ENCODE measurements around the gene BMP7.
"Not testable (repeated sequence)": the region's sequence is repeated elsewhere in the genome, so short reads cannot be mapped to it uniquely, and the experiment has no call there.

BMP7 gene

DNA sequence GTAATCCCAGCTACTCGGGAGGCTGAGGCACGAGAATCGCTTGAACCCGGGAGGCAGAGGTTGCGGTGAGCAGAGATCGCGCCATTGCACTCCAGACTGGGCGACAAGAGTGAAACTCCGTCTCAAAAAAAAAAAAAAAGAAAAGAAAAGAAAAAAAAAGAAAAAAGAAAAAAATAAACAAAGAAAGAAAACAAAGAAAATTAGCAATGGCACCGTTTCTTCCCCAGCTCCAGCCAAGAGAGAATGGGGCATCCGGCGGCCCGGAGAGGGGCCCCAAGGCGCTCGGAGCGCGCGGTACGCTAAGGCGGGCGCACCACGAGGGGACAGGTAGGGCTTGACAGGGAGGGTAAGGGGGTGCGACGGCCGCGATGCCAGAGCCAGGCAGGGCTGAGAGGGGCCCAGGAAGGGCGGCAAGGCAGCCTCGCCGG, 1.5 kb downstream of the BMP7 start:
- DNase-seq, result not testable (repeated sequence)

DNA sequence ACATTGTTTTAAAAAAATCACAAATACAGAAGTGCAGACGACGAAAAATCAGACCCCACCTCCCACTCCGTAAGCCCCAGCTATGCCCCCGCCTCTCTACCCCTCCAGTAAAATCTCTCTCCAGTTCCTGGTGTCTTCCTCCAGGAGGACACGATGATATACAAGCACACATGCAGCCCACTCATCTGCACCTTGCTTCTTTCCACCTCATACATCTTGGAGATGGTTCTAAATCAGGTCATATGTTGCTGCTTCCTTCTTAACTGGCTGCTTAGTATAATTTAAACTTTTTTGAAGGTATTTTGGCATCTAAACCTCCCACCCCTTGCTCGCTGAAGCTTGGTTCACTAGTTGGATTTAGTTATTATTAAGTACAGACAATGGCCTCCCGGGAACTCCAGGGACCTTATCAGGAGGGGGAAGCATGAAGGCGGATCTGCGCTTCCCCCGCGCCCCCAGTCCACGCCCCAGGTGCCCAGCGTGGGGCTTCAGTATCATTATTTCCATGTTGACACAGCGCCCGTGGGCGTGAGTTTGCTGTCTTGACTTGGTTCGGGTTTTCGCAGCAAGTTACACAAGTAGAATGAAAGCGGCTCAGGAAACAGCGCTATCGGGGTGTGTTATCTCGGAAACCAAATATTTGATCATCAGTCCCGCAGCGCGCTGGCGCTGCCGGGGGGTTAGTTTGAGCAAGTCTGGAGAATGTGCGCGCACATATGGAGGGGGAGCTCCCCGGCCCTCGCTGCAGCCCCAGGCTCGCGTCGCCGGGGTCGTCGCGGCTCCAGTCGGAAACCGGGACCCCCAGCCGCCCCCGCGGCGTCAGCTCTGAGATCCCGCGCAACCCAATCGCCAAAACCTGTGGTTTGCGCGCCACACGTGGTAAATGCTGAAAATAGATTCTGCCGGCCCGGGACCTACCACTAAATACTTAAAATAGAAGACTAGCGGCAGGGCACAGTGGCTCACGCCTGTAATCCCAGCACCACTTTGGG, 2.3 kb downstream of the BMP7 start:
- DNase-seq, result no peak

DNA sequence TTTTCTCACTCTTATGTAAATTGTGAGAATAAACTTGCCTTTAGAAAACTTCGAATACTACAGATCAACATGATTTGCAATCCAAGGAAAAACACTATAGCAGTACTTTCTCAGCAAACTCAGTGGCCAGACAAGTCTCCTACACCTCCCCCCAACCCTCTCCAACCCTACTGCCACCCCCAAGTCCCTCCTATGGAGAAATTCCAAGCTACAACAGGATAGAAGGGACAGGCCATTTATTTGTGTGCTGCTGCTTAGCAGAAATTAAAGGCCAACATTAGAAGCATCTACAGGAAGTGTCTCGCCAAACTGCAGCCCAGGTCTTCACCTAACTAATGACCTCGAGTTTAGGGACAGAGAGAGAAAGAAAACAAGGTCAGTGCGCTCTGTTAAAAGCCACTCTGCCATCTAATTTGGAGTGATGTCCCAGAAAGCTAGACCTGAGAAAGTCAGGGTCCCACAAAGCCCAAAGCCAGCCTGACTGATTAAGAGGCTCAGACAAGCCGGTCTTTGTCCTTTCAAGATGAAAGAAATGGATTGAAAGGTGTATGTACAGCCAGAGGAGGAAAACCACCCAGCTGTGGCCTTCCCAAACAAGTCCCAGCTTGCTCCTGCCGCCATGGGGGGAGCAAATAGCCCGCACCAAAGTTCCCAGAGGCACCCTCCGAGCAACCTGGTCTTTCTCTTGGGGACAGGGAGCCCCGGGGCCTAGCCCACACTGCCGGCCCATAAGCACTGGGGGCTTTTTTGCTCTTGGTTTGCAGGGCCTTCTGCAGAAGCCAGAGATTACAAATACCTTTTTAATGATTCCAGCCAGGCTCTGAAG, 3.4 kb downstream of the BMP7 start:
- DNase-seq, result no peak

DNA sequence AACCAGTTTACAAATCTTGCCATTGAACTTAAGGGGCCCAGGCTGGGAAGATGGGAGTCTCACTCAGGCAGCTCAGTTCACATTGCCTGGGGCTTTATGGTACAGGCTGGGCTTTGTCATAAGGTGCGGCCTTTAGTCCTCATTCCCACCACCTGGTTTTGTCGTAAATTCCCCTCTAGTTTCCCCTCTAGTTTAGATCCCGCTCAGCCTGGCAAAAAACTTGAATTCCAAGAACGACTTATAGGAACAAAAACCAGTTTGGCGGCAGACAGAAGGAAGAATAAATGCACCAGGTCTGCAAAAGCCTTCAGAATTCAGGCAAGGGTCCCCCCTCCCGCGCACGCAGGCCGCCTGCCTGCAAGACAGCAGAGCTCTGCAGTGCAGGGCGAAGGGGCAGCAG, 4.1 kb downstream of the BMP7 start:
- DNase-seq, result no peak

DNA sequence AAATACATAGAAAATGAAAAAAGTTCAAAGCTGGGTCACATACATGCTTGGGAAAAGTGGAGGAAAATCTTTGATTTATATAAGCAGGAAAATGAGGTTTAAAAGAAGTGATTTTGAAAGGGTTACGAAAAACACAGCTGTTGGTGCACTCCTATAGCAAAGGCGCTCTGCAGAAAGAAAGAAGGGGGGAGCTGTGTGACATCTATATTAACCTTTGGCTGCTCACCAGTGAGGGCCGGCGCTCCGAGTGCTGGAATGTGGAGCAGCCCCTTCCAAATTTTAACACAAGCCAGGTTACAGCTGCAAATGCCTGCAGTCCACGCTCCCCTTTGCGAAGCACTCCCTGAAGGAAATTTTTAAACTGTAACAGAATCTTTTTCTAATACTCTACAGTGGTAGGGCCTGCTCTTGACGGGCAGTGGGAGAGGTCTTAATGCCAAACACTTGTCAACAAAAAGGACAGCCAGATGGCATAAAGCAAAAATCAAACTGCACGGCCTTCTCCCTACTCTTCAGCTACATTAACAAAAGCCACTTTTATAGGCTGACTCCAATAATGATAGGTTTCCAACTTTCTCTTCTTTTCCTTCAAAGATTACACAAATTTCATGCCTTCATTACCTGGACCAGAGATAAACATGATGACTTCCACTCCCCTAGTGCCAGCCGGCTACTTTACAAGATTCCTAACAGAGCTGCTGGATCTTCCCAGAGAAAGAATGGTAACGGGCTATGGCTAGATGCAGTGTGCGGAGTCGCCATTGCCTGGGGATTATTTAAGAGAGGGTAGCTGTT, 4.8 kb downstream of the BMP7 start:
- DNase-seq, result no peak

DNA sequence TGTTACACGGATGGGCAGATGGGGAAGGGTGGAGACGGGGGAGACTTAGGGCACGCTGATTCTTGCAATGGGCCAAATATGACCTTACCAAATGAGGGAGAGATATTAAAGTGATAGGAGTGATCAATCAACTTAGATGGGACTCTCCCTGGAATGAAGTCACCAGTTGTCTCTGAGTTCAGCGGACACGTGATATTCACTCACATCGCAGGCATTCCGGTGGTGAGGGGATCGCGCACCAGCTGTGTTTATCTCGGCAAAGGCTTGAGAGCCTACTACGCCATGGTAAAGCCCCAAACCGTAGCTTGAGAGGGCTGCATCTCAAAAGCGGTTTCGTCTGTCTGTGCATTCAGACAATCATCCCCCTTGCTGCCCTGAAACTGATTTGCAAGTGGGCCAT, 5.5 kb downstream of the BMP7 start:
- DNase-seq, result no peak

DNA sequence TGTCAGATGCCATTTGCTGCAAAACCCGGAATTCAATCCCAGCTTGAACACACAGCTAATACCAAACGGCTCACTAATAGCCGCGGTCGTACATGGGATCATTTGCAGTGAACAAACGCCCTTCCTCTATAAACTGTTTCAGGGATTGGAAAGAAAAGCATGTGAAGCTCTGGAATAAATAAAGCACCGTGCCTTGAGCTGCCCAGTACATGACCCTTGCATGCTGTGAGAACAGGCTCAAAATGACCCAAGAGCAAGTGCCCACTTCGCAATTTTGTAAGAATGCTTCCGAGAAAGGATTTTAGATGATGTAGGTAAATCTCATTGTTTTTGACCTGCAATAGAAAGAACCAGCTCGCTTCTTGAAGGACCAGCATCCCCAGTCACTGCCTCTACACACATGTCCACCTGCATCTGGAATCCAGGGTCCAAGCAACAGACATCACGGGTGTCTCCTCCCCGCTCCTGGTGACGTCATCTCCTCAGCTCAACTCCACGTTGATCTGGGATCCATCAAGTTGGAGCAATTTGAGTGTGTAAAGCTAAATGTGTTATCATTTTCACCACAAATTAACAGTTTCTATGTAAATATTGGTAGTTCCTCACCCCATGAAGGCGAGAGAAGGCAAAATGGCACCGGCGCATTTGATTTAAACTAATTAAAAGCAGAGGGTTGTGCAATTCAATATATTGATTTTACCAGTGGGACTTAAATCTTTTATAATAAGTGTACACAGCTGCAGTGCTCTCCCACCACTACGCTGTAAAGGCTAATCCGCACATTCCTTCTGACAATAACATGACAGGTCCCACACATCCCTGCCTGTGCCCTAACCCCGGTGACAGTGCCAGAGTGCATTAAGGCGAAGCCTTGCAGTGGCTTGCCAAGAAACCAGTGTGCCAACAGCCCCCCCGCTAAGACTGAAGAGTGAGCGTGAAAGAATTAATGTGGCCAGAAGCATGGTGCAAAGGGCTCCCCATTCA, 6.2 kb downstream of the BMP7 start:
- no peak for DNase-seq

DNA sequence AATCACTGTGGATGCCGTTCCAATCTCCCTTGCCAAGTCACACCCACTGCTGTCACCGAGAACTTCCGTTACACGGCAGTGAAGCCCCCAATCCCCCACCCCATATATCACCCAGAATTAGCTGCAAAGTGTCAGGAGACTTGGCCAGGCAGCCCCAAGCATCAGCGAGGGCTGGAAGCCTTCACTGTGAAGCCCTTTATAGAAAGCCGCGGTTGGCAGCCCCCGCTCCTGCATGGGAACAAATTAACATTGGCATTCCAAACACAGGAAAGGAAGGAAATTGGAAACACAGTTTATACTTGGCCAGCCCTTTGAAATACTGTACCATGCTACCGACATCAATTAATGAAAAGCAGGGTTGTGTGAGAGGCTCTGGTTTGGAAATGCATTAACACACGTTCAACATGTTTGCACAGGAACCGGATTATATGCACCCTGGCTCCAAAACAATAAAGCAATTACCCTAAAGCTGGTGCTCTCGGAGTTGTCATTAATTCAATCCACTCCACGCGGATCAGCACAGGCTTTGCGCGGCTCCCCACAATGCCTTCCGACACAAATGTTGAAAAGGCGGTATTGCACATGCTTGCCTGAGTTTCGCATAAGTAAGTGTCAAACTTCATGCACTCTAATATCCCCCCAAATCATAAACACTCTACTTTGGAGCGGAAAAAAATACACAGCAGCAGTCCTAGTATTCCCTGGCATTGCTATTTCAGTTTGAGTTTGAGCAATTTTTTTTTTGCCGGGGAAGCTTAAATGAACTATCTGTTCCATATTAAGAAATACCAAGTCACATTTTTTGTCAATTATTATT, 7.1 kb downstream of the BMP7 start:
- DNase-seq, result no peak

DNA sequence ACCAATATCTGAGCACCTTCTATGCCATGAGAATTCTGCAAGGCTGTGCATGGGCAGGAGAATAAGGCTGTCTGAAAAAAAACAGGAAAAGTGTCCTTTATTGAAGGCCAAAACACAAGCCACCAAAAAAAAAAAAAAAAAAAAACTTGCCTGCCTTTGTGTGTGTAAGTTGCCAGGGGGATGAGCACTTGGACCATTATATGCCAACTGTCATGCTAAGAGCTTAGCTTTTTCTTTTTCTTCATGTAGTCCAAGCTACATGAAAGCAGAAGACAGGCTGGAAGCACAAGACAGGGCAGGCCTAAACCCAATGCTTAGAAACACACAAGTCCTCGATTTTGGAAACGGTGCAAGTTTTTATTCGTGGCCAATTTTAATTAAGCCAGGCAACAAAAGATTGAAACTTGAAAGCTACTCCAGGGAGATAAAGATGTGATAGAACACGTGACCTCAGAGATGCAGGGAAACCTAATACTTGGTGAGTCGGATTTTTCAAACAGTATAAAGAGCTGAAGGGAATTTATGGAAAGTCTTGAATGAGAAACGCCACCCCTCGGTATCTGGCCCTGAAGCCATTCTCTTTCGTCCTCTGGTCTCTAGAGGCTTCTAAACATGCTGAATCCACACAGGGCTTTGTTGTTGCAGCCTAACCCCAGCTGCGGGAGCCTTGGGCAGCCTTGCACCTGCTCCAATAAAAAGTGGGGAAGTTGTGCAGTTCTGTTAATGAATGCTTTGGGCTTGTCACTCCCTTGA, 8.6 kb downstream of the BMP7 start:
- DNase-seq, result no peak

DNA sequence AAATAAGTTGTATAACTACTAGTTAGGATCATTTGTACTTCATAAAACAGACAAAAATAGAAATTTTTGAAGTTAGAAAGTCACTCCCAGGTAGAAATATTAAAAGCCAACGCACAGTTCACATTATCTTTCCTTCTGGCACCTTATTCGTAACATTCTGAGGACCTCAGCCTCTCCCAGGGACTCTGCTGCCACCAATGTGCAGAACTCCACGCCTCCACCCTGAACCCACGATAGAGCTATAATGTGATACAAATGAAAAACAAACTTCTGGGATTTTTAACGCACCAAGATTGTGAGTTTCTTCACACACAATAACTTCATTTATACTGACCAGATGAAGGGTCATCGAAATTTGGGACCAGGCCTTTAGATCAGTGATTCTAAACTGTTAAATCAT, 9.5 kb downstream of the BMP7 start:
- DNase-seq, result no peak

DNA sequence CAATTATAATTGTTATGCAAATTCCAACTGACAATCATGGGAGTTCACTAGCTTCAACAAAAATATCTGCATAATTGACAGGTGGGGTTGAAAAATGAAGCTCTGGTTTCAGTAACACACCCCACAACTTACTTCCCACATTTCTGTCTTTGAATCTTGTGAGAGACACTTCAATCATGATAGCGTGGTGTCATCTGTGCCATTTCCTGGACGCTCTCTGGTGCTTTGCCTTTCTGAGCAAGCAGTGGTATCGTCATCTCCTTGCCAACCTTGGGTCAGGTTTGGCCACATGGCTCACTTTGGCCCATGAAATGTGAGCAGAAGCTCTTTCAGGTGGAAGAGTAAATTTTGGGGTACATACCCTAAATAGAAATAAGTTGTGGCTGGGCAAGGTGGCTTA, 10.2 kb downstream of the BMP7 start:
- no peak for DNase-seq

DNA sequence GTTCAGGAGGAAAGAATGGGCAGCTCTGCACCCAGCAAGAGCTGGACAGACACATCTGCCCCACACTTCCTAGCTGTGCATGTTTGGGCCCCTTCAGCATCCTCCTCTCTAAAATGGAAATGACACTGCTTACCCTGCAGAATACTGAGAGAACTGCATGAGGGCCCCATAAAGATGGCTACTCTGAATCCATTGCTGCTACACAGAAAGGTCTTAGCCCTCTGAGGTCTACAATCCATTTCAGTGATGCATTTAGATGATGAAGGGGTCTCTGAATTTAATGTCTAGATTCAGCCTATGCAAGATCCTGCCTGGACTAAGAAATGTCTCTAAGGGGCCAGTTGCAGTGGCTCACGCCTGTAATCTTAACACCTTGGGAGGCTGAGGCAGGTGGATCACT, 11.3 kb downstream of the BMP7 start:
- DNase-seq, result no peak

DNA sequence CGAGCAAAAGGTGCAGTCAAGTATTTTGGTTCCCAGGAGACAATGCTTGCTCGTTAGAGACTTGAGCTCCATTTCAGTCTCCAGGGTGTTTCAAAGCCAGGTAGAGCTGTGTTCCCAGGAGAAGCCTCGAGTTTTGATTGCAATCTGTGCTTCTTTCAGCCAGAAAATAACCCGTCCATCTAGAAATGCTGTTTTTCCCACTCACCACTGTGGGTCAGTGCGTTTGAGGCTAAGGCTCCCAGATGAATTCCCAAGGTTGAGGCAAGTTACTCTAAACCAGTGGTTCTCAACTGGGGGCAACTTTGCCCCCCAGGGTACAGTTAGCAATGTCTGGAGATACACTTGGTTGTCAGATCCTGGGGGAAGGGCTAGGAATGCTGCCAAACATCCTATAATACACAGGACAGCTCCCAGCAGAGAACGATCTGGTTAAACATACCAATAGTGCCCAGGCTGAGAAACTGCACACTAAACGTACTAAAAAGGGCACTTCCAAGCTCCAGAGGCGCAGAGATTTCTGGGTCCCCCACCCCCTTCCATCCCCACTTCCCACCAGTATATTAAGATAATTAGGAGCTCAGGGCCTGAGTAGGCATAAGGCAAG, 13.8 kb downstream of the BMP7 start:
- DNase-seq, result no peak

DNA sequence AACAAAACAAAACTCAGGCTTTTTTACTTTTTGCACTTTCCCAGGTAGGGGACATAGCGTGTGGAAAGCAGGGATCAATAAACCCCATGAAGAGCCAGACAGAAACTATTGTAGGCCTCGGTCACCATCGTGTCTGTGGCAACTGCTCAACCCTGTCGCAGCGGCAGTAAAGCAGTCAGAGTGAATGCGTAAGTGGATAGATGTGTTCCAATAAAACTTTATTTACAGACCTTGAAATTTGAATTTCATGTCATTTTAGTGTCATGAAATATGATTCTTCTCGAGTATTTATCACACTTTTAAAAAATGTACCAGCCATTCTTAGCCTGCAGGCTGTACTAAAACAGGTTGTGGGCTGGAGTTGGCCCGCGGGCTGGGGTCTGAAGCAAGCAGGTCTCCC, 14.5 kb downstream of the BMP7 start:
- DNase-seq, result no peak

DNA sequence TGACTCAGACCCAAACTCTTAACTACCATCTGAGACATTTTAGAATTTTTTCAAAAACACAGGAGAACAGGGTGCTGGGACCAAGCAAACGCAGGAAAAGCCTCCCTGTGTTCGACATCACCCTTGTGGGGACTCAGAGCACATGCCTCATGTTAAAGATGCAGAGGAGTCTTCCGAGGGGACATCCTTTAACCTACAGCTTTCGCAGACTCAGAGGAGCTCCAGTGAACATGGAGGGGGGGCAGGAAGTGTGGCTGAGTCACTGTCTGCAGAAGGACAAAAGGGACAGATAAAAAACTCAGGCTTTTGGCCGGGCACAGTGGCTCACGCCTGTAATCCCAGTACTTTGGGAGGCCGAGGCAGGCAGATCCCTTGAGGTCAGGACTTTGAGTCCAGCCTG, 15.1 kb downstream of the BMP7 start:
- no peak for DNase-seq

DNA sequence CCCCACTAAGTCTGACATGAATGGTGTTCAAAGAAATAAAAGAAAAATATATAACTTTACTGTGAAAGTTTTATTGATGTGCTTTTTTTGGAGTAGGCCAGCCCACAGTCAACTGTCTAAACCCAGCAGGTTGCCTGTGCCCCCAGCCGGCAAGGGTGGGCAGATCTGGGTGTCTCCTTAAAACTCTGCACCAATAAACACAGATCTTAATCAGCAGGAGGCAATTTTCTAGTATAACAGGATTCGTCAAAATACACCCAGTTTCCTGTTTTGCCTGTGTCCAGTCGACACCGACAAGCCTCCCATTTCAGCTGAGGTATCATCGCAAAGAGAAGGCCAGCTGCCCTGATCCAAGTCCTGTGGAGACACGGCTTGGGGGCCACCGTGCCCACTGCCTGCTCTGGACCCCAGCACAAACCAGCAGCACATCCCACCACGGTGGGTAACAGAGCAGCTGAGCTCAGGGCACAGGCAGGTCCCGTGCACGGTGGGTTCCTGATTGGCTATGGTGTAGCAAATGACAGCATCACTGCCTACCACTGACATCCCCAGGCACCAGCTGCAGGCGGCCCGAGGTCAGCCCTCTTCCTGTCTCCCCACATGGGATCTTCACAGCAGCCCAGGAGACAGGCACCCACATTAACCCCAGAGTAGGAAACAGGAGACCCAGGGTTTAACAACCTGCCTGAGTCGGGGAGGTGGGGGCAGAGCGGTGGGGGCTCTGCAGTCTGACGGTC, 15.7 kb downstream of the BMP7 start:
- DNase-seq, result no peak

DNA sequence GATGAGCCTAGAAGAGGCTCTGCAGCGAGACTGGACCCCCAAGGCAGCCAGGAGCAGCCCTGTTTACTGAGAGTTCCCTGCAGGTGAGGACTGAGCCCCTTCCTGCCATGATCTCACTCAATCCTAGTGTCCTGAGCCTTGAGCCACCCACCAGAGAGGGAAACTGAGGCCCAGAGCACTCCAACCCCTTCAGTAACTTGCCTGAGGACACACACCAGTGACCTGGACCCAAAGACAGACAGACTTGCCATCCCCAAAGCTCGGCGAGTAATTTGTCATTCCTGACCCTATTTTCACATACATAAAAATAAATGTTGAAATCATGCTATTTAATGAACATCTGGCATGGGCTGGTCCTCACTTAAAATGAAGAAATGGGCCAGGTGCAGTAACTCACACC, 16.7 kb downstream of the BMP7 start:
- no peak for DNase-seq

DNA sequence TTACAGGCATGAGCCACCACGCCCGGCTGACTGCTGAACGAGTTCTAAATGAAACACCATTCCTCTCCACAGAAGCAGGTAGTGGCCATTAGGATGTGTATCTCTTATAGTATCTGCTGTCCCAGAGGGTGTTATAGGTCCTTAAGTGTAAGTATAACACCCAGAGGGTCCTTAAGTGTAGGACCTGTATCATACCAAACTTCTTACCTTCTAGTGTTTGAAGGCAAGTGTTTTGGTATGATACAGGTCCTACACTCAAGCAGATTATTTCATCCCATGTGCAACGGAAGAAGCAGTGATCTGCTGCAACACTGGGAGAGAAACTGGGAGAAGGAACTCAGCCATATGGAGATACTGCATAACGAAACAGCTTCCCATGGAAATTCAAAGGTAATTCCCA, 17.4 kb downstream of the BMP7 start:
- no peak for DNase-seq

All from central memory CD4-positive, alpha-beta T cell (primary cell).